ENCODE measurements around the gene GALNTL6.

The GALNTL6 gene

DNA sequence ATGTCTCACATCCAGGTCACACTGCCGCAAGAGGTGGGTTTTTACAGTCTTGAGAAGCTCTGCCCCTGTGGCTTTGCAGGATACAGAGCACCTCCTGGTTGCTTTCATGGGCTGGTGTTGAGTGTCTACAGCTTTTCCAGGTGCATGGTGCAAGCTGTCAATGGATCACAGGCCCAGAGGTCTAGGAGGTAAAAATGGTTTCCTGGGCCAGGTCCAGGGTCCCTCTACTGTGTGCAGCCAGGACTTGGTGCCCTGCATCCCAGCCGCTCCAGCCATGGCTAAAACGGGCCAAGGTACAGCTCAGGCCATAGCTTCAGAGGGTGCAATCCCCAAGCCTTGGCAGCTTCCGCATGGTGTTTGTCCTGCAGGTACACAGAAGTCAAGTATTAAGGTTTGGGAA, 921.4 kb downstream of the GALNTL6 start:
- H3K9me3 Mint-ChIP-seq: peaks cover 73% of the 10 kb centered on the region
- no peak for DNase-seq
- H3K4me3 Mint-ChIP-seq: no peak overlapping the region

DNA sequence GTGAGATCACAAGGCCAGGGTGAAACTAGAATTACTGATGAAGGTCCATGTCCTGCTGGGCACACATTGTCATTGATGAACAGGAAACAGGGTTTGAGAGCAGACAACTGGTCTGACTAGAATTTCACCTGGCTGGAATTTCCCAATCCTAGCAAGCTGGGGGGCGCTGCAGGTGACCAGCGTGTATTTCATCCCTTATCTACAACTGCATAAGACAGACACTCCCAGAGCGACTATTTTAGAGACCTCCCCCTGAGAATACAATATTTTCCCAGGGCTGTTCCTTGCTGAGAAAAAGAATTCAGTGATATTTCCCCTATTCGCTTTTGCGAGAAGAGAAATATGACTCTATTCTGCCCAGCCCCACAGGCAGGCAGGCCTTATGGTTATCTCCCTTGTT, 922.8 kb downstream of the GALNTL6 start:
- Mint-ChIP-seq H3K36me3 (ENCODE audit: low read depth) (peaks cover 10% of the 10 kb centered on the region), H3K9me3 (peaks cover 65% of the 10 kb centered on the region), H3K4me1 (no peaks in the 10 kb centered on the region), H3K27ac (no peak overlapping the region), H3K27me3 (ENCODE audit: low read depth, poor library complexity) (peaks cover 7% of the 10 kb centered on the region), H3K4me3 (no peak overlapping the region)
- no peak for DNase-seq
- TF ChIP-seq, protein P1, sequence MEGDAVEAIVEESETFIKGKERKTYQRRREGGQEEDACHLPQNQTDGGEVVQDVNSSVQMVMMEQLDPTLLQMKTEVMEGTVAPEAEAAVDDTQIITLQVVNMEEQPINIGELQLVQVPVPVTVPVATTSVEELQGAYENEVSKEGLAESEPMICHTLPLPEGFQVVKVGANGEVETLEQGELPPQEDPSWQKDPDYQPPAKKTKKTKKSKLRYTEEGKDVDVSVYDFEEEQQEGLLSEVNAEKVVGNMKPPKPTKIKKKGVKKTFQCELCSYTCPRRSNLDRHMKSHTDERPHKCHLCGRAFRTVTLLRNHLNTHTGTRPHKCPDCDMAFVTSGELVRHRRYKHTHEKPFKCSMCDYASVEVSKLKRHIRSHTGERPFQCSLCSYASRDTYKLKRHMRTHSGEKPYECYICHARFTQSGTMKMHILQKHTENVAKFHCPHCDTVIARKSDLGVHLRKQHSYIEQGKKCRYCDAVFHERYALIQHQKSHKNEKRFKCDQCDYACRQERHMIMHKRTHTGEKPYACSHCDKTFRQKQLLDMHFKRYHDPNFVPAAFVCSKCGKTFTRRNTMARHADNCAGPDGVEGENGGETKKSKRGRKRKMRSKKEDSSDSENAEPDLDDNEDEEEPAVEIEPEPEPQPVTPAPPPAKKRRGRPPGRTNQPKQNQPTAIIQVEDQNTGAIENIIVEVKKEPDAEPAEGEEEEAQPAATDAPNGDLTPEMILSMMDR (IDR thresholded peaks at IDR 0.05): no peak

More for the DNA sequence above, 921.4 kb downstream of the GALNTL6 start:
- no peaks in the 10 kb centered on the region for H3K4me1 Mint-ChIP-seq
- no peak overlapping the region for H3K27ac Mint-ChIP-seq
- TF ChIP-seq, protein P1 (IDR thresholded peaks at IDR 0.05): no peak
- peaks cover 10% of the 10 kb centered on the region for H3K36me3 Mint-ChIP-seq (ENCODE audit: low read depth)
- H3K27me3 Mint-ChIP-seq (ENCODE audit: low read depth, poor library complexity): peaks cover 7% of the 10 kb centered on the region

- H3K4me1 Mint-ChIP-seq: no peaks in the 10 kb centered on the region
- no peak overlapping the region for H3K27ac Mint-ChIP-seq
- no peak overlapping the region for H3K4me3 Mint-ChIP-seq
- no peak for DNase-seq
- H3K9me3 Mint-ChIP-seq: peaks cover 26% of the 10 kb centered on the region
- peaks cover 9% of the 10 kb centered on the region for H3K27me3 Mint-ChIP-seq (ENCODE audit: low read depth, poor library complexity)
- peaks cover 5% of the 10 kb centered on the region for H3K36me3 Mint-ChIP-seq (ENCODE audit: low read depth)
- TF ChIP-seq, protein P1 (IDR thresholded peaks at IDR 0.05): no peak
Measured at GRCh38 chr4:172740434-172740833, 927.2 kb downstream of the GALNTL6 start.

DNA sequence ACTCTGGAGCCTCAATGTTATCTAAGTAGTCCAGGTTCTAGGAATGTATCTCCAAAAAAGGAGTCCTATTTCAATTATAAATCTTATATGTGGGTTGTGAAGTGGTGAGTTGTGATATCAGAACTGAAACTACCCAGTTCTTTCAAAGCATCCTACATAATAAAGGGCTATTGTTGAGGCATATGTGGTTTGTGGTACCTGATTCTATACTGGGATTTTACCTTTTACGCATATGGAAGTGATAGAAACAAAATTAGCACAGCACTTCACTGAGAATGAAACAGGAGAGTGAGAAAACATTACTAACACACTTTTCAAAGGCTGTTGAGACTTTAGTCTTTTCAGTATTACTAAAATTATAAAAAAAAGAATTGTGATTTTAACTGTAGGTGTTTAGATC, 937.7 kb downstream of the GALNTL6 start:
- no peaks in the 10 kb centered on the region for H3K27me3 Mint-ChIP-seq (ENCODE audit: low read depth, poor library complexity)

GRCh38 chr4:172751550-172751949, 938.3 kb downstream of the GALNTL6 start:
- no peak overlapping the region for H3K4me3 Mint-ChIP-seq
- H3K27me3 Mint-ChIP-seq (ENCODE audit: low read depth, poor library complexity): no peaks in the 10 kb centered on the region
- TF ChIP-seq, protein P1 (IDR thresholded peaks at IDR 0.05): no peak
- peaks cover 9% of the 10 kb centered on the region for H3K9me3 Mint-ChIP-seq
- no peaks in the 10 kb centered on the region for H3K4me1 Mint-ChIP-seq
- H3K27ac Mint-ChIP-seq: no peak overlapping the region
- DNase-seq: no peak
- no peaks in the 10 kb centered on the region for H3K36me3 Mint-ChIP-seq (ENCODE audit: low read depth)

More for the DNA sequence above, 937.7 kb downstream of the GALNTL6 start:
- H3K36me3 Mint-ChIP-seq (ENCODE audit: low read depth): no peaks in the 10 kb centered on the region
- no peak overlapping the region for H3K4me3 Mint-ChIP-seq
- no peak overlapping the region for H3K27ac Mint-ChIP-seq
- peaks cover 9% of the 10 kb centered on the region for H3K9me3 Mint-ChIP-seq
- TF ChIP-seq, protein P1 (IDR thresholded peaks at IDR 0.05): no peak
- no peak for DNase-seq
- no peaks in the 10 kb centered on the region for H3K4me1 Mint-ChIP-seq

- Mint-ChIP-seq H3K9me3 (peaks cover 2% of the 10 kb centered on the region), H3K36me3 (ENCODE audit: low read depth) (no peaks in the 10 kb centered on the region), H3K4me3 (no peak overlapping the region), H3K27me3 (ENCODE audit: low read depth, poor library complexity) (no peaks in the 10 kb centered on the region), H3K4me1 (peaks cover 13% of the 10 kb centered on the region), H3K27ac (no peak overlapping the region)
- TF ChIP-seq, protein P1 (IDR thresholded peaks at IDR 0.05): no peak
- DNase-seq: no peak
Measured at GRCh38 chr4:172758586-172759340, 945.6 kb downstream of the GALNTL6 start.
